Parathyroid adenoma (tissue), 2 donors: ENCODE results near the gene SAC3D1.
A peak's percentile ranks its signal among the peaks of the same experiment; 100 is the strongest.

Experiments used
- H2AFZ ChIP-seq: fragments of 300-600 bp; sonication (generic); one replicate; pipeline ENCODE4 v1.7.0; 2017; ENCODE audit warnings: antibody characterized with exemption, mild to moderate bottlenecking
- H3K27ac ChIP-seq: fragments of 300-600 bp; sonication (generic); one replicate; pipeline ENCODE4 v1.7.0; 2017
- H3K27me3 ChIP-seq: fragments of 300-600 bp; sonication (generic); one replicate; pipeline ENCODE4 v1.7.0; 2017; ENCODE audit warnings: low read length; ENCODE audit not compliant: control insufficient read depth, insufficient read depth
- H3K36me3 ChIP-seq: fragments of 300-600 bp; sonication (generic); one replicate; pipeline ENCODE4 v1.7.0; 2017; ENCODE audit warnings: low read length; ENCODE audit not compliant: control insufficient read depth, insufficient read depth
- H3K4me1 ChIP-seq: fragments of 300-600 bp; sonication (generic); one replicate; pipeline ENCODE4 v1.7.0; 2017; ENCODE audit warnings: control low read depth
- H3K4me2 ChIP-seq: fragments of 300-600 bp; sonication (generic); one replicate; pipeline ENCODE4 v1.7.0; 2017; ENCODE audit warnings: low read length
- H3K4me3 ChIP-seq: fragments of 300-600 bp; sonication (generic); one replicate; pipeline ENCODE4 v1.7.0; 2017; ENCODE audit warnings: low read depth, low read length
- H3K79me2 ChIP-seq: fragments of 300-600 bp; sonication (generic); one replicate; pipeline ENCODE4 v1.7.0; 2017; ENCODE audit warnings: control low read depth
- H3K9ac ChIP-seq: fragments of 300-600 bp; sonication (generic); one replicate; pipeline ENCODE4 v1.7.0; 2017; ENCODE audit warnings: mild to moderate bottlenecking
- H3K9me3 ChIP-seq: fragments of 300-600 bp; sonication (generic); one replicate; pipeline ENCODE4 v1.7.0; 2017; ENCODE audit warnings: low read length; ENCODE audit not compliant: control insufficient read depth
- TF ChIP-seq, protein P1 (sequence below): fragments of 300-600 bp; sonication (generic); IDR thresholded peaks from one replicate; pipeline ENCODE4 v1.7.0; 2017; ENCODE audit warnings: antibody characterized with exemption, mild to moderate bottlenecking
- donor health status: primary hyperparathyroidism.

Gene SAC3D1

DNA sequence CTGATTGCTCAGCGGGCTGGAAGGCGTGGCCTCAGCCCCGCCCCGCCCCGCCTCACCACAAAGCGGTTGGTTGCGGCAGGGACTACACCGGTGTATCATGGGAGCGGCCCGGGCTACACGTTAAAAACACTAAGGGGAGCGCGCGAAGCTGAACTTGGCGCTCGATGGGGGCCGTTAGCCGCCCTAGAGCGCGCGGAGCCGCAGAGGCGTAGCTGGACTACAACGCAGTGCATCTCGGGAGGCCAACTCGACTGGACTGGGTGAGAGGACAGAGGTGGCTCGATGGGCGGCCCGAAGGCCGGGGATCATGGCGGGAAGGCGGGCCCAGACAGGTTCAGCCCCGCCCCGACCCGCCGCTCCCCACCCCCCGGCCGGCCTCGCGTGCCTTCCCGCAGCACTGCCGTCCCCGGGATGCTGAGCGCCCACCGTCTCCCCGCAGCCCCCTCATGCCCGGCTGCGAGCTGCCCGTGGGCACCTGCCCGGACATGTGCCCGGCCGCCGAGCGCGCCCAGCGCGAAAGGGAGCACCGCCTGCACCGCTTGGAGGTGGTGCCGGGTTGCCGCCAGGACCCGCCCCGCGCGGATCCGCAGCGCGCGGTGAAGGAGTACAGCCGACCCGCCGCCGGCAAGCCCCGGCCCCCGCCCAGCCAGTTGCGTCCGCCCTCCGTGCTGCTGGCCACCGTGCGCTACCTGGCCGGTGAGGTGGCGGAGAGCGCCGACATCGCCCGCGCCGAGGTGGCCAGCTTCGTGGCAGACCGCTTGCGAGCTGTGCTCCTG is at the start of gene SAC3D1:
Gene SAC3D1 (plus strand): TSS at position 364 of the 776 bp plus-strand sequence. CDS start 83 bp downstream, at position 447.
- Histone ChIP-seq H3K4me1 (no peaks in the 10 kb centered on the region), H3K4me2 (peak within 1 kb of the TSS; percentile 72)
- TF ChIP-seq, protein P1, sequence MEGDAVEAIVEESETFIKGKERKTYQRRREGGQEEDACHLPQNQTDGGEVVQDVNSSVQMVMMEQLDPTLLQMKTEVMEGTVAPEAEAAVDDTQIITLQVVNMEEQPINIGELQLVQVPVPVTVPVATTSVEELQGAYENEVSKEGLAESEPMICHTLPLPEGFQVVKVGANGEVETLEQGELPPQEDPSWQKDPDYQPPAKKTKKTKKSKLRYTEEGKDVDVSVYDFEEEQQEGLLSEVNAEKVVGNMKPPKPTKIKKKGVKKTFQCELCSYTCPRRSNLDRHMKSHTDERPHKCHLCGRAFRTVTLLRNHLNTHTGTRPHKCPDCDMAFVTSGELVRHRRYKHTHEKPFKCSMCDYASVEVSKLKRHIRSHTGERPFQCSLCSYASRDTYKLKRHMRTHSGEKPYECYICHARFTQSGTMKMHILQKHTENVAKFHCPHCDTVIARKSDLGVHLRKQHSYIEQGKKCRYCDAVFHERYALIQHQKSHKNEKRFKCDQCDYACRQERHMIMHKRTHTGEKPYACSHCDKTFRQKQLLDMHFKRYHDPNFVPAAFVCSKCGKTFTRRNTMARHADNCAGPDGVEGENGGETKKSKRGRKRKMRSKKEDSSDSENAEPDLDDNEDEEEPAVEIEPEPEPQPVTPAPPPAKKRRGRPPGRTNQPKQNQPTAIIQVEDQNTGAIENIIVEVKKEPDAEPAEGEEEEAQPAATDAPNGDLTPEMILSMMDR = no peak

DNA sequence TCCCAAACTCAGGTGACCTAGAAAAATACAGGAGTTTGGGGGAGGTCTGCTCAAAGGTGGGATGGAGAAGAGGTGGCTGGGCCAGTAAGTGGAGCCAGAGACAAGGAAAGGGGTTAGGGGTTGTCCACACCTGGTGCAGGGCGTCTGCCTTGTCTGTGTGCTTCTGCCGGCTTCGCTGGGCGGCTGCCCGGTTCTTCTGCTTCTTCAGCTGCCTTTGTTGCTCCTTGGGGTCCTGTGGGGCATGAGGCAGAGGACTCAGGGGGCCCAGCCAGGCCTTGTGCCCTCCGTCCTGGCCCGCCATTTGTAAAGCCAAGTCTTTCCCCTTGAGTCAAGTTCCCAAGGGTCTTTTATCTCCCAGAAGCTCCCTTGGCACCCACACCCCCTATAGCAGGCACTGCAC is 46.7 kb upstream of the SAC3D1 start:
- H3K27me3 ChIP-seq = no peaks in the 10 kb centered on the region
- TF ChIP-seq, protein P1 = no peak
- H3K9ac ChIP-seq = no peak overlapping the region
- no peaks in the 10 kb centered on the region for H3K4me1 ChIP-seq
- no peak overlapping the region for H3K4me3 ChIP-seq
- no peaks in the 10 kb centered on the region for H3K36me3 ChIP-seq
- H3K4me2 ChIP-seq = no peak overlapping the region
- H3K9me3 ChIP-seq = no peaks in the 10 kb centered on the region
- H2AFZ ChIP-seq = no peak overlapping the region
- H3K27ac ChIP-seq = no peak overlapping the region
- no peaks in the 10 kb centered on the region for H3K79me2 ChIP-seq

More for the DNA sequence above, at the start of gene SAC3D1:
- H3K79me2 ChIP-seq = no peaks in the 10 kb centered on the region
- peak within 1 kb of the TSS; percentile 63 for H3K4me3 ChIP-seq
- H3K9me3 ChIP-seq = no peaks in the 10 kb centered on the region
- peak within 1 kb of the TSS; percentile 91 for H2AFZ ChIP-seq
- H3K36me3 ChIP-seq = no peaks in the 10 kb centered on the region
- no peak within 1 kb of the TSS for H3K9ac ChIP-seq
- H3K27me3 ChIP-seq = no peaks in the 10 kb centered on the region
- peak within 1 kb of the TSS; percentile 81 for H3K27ac ChIP-seq

DNA sequence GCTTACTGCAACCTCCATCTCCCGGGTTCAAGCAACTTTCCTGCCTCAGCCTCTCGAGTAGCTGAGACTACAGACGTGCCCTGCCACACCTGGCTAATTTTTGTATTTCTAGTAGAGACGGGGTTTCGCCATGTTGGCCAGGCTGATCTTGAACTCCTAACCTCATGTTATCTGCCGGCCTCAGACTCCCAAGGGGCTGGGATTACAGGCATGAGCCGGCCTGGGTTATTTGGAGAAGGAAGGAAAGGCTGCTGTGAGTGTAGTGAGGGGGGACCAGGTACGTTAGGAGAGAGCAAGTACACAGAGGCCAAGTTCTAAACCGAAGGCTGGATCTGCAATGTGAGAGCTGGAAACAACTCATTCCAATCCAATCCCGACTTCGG is 44.7 kb upstream of the SAC3D1 start:
- H3K27me3 ChIP-seq = no peaks in the 10 kb centered on the region
- peak overlapping the region; percentile 47 for H3K27ac ChIP-seq
- H3K4me3 ChIP-seq = peak overlapping the region; percentile 18
- peak overlapping the region; percentile 52 for H3K4me2 ChIP-seq
- no peaks in the 10 kb centered on the region for H3K9me3 ChIP-seq
- H3K79me2 ChIP-seq = no peaks in the 10 kb centered on the region
- no peak overlapping the region for H3K9ac ChIP-seq
- no peaks in the 10 kb centered on the region for H3K4me1 ChIP-seq
- peak overlapping the region; percentile 69 for H2AFZ ChIP-seq
- no peaks in the 10 kb centered on the region for H3K36me3 ChIP-seq
- TF ChIP-seq, protein P1 = no peak

DNA sequence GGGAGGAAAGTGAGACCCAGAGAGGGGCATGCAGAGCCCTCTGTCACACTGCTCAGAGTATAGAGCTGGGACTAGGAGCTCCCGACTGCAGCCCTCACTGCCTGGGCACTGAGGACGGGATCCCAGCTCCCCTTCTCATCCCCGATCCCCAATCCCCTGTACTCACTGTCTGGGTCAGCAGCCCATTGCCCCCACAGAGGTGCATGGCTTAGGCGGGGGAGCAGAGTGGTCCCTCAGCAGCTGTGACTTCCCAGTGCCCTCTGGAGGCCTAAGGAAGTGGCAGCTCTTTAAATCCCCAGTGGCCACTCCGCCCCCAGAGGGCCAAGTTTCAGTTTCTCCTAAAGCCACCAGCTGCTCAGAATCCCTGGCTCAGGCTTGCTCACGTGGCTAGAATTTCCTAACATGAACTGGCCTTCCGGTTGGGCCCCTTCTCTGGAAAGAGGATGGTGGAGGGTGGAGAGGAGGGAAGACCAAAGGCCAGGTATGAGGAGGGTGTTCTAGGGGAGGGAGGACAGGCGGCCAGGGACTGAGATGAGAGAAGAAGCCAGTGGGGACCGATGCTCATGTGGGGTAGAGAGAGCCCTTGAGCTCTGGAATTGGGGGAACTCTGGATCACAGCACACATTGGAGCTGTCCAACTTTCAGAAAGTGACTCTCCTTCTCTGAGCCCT is 44.2 kb upstream of the SAC3D1 start, which contains the start of gene BATF2:
Gene BATF2 (minus strand): TSS at position 262 of the 671 bp plus-strand sequence. CDS start 57 bp downstream, at position 205.
- Histone ChIP-seq H3K4me3 (peak within 1 kb of the TSS; percentile 18), H3K27ac (peak within 1 kb of the TSS; percentile 47), H3K4me2 (peak within 1 kb of the TSS; percentile 52), H2AFZ (peak within 1 kb of the TSS; percentile 69), H3K36me3 (no peaks in the 10 kb centered on the region), H3K27me3 (no peaks in the 10 kb centered on the region), H3K9ac (no peak within 1 kb of the TSS), H3K9me3 (no peaks in the 10 kb centered on the region), H3K4me1 (no peaks in the 10 kb centered on the region), H3K79me2 (no peaks in the 10 kb centered on the region)
- TF ChIP-seq, protein P1 = peak; percentile 47
